PC-9 (cell line): ENCODE results near the gene VAV2. TPM values are rescaled to one million over a fixed set of nuclear protein-coding genes. Genes with fewer than 3 reads are reported as not detected.

Experiments used
- BruUV-seq: library from RNA; stranded (reverse); fragments of 400-500 nt; replicated peaks from 2 replicates; lab custom pipeline; 2021; lab: Mats Ljungman, UMichigan
- CTCF ChIA-PET: fragments of 300-600 bp; sonication (Branson Sonifier 250); formaldehyde crosslinking; loops from one replicate; lab custom pipeline; 2022; ENCODE audit warnings: antibody characterized with exemption; lab: Charles Lee
- POLR2A ChIA-PET: fragments of 300-600 bp; sonication (Branson Sonifier 250); formaldehyde crosslinking; loops from one replicate; lab custom pipeline; 2022; ENCODE audit warnings: antibody characterized with exemption; ENCODE audit not compliant: unreplicated experiment; lab: Charles Lee
- DNase-seq, 2 experiments: peaks; one replicate each; pipeline versions ENCODE4 v3.0.0 to v3.0.0-alpha.2; 2015 to 2022; ENCODE audit warnings: mixed read lengths in 1 of 2
- H2AFZ ChIP-seq: fragments of 200-600 bp; sonication (generic); 2 replicates; pipeline ENCODE4 v1.8.1; 2017; ENCODE audit warnings: antibody characterized with exemption
- H3F3A ChIP-seq: fragments of 200-600 bp; sonication (generic); 2 replicates; pipeline ENCODE4 v1.8.1; 2017; ENCODE audit warnings: antibody characterized with exemption, mild to moderate bottlenecking, low read depth; ENCODE audit not compliant: insufficient read depth
- H3K27ac ChIP-seq: fragments of 200-600 bp; sonication (generic); 2 replicates; pipeline ENCODE4 v1.6.1; 2016; ENCODE audit warnings: mixed run types
- H3K27me3 ChIP-seq: fragments of 200-600 bp; sonication (generic); 2 replicates; pipeline ENCODE4 v1.6.1; 2016; ENCODE audit warnings: low read depth, mixed run types; ENCODE audit not compliant: insufficient read depth
- H3K36me3 ChIP-seq: fragments of 200-600 bp; sonication (generic); 2 replicates; pipeline ENCODE4 v1.6.1; 2016; ENCODE audit warnings: low read depth, mixed run types
- H3K4me1 ChIP-seq: fragments of 200-600 bp; sonication (generic); replicated peaks from 2 replicates; pipeline ENCODE4 v1.6.1; 2016; ENCODE audit warnings: mixed run types; ENCODE audit not compliant: insufficient read depth
- H3K4me2 ChIP-seq: fragments of 200-600 bp; sonication (generic); 2 replicates; pipeline ENCODE4 v1.6.1; 2017; ENCODE audit warnings: mixed run types
- H3K4me3 ChIP-seq: fragments of 200-600 bp; sonication (generic); 2 replicates; pipeline ENCODE4 v1.6.1; 2016; ENCODE audit warnings: mixed run types
- H3K79me2 ChIP-seq: fragments of 200-600 bp; sonication (generic); 2 replicates; pipeline ENCODE4 v1.6.1; 2017; ENCODE audit warnings: low read depth, mixed run types
- H3K9me2 ChIP-seq: fragments of 200-600 bp; sonication (generic); 2 replicates; pipeline ENCODE4 v1.8.1; 2017; ENCODE audit warnings: mild to moderate bottlenecking; ENCODE audit not compliant: insufficient read depth
- H3K9me3 ChIP-seq: fragments of 200-600 bp; sonication (generic); 2 replicates; pipeline ENCODE4 v1.8.1; 2016; ENCODE audit warnings: low read depth; ENCODE audit not compliant: insufficient read depth
- H4K20me1 ChIP-seq: fragments of 200-600 bp; sonication (generic); 2 replicates; pipeline ENCODE4 v1.8.1; 2017; ENCODE audit not compliant: insufficient read depth
- EZH2 ChIP-seq: fragments of 200-600 bp; sonication (generic); IDR thresholded peaks from 2 replicates; pipeline ENCODE4 v1.8.0; 2017; ENCODE audit warnings: antibody characterized with exemption, low read depth
- intact Hi-C: fragments of 100-400 bp; cut with micrococcal nuclease; formaldehyde crosslinking; loops from one replicate; pipeline ENCODE4 v1.10.0; 2022; ENCODE audit not compliant: unreplicated experiment
- total RNA-seq: library from RNA; stranded (reverse); gene quantifications from 2 replicates; pipeline ENCODE4 v1.2.3, GENCODE V29; 2021
- TF ChIP-seq, protein P1 (sequence below): fragments of 200-600 bp; sonication (generic); conservative IDR thresholded peaks from 2 replicates; pipeline ENCODE4 v1.6.1; 2017; ENCODE audit warnings: mixed run types, antibody characterized with exemption, mild to moderate bottlenecking, moderate library complexity

The VAV2 gene
- total RNA-seq, 1 experiment from 2014 or later: 36.5 TPM

GRCh38 chr9:133834080-133834976, 157.8 kb downstream of the VAV2 start:
- H3K9me2 ChIP-seq: no peaks in the 10 kb centered on the region
- no peaks in the 10 kb centered on the region for H3K79me2 ChIP-seq
- H3F3A ChIP-seq: peaks cover 6% of the 10 kb centered on the region; the same call in 1 of the 2 replicates
- no peak overlapping the region for H3K27ac ChIP-seq
- DNase-seq: no peak
- no peak overlapping the region for H2AFZ ChIP-seq
- POLR2A ChIA-PET: no interaction called here
- H3K4me2 ChIP-seq: no peak overlapping the region
- TF ChIP-seq EZH2: no peak
- TF ChIP-seq, protein P1, sequence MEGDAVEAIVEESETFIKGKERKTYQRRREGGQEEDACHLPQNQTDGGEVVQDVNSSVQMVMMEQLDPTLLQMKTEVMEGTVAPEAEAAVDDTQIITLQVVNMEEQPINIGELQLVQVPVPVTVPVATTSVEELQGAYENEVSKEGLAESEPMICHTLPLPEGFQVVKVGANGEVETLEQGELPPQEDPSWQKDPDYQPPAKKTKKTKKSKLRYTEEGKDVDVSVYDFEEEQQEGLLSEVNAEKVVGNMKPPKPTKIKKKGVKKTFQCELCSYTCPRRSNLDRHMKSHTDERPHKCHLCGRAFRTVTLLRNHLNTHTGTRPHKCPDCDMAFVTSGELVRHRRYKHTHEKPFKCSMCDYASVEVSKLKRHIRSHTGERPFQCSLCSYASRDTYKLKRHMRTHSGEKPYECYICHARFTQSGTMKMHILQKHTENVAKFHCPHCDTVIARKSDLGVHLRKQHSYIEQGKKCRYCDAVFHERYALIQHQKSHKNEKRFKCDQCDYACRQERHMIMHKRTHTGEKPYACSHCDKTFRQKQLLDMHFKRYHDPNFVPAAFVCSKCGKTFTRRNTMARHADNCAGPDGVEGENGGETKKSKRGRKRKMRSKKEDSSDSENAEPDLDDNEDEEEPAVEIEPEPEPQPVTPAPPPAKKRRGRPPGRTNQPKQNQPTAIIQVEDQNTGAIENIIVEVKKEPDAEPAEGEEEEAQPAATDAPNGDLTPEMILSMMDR: no peak
- no peaks in the 10 kb centered on the region for H3K9me3 ChIP-seq
- BruUV-seq: no TSS peak
- intact Hi-C loops: no loop called here
- no peak overlapping the region for H3K4me3 ChIP-seq
- no peaks in the 10 kb centered on the region for H3K4me1 ChIP-seq
- CTCF ChIA-PET: no interaction called here
- no peaks in the 10 kb centered on the region for H3K27me3 ChIP-seq
- H3K36me3 ChIP-seq: no peaks in the 10 kb centered on the region
- H4K20me1 ChIP-seq: no peaks in the 10 kb centered on the region; the same call in 1 of the 2 replicates

GRCh38 chr9:133833388-133834025, 158.6 kb downstream of the VAV2 start:
- Histone ChIP-seq H3K27me3 (no peaks in the 10 kb centered on the region), H3F3A (peaks cover 6% of the 10 kb centered on the region; the same call in 1 of the 2 replicates), H4K20me1 (no peaks in the 10 kb centered on the region; the same call in 1 of the 2 replicates), H3K36me3 (no peaks in the 10 kb centered on the region), H3K9me3 (no peaks in the 10 kb centered on the region), H3K9me2 (no peaks in the 10 kb centered on the region), H3K4me1 (no peaks in the 10 kb centered on the region), H3K27ac (no peak overlapping the region), H3K4me2 (no peak overlapping the region), H3K4me3 (no peak overlapping the region), H2AFZ (no peak overlapping the region), H3K79me2 (no peaks in the 10 kb centered on the region)
- BruUV-seq: no TSS peak
- DNase-seq: no peak
- intact Hi-C loops: no loop called here
- ChIA-PET POLR2A (no interaction called here), CTCF (no interaction called here)
- TF ChIP-seq EZH2: no peak
- TF ChIP-seq, protein P1: no peak

- Histone ChIP-seq H3K9me3 (no peaks in the 10 kb centered on the region), H3K27ac (no peak overlapping the region), H4K20me1 (no peaks in the 10 kb centered on the region; the same call in 1 of the 2 replicates), H3K27me3 (no peaks in the 10 kb centered on the region), H3K4me1 (no peaks in the 10 kb centered on the region), H3K36me3 (no peaks in the 10 kb centered on the region), H3K4me2 (no peak overlapping the region), H3K79me2 (no peaks in the 10 kb centered on the region), H3K9me2 (no peaks in the 10 kb centered on the region), H3K4me3 (no peak overlapping the region), H3F3A (peaks cover 6% of the 10 kb centered on the region; the same call in 1 of the 2 replicates), H2AFZ (no peak overlapping the region)
- no peak for DNase-seq
- POLR2A ChIA-PET: no interaction called here
- CTCF ChIA-PET: no interaction called here
- intact Hi-C loops: no loop called here
- no TSS peak for BruUV-seq
- TF ChIP-seq EZH2: no peak
- TF ChIP-seq, protein P1: no peak
Measured at GRCh38 chr9:133832877-133833276, 159.2 kb downstream of the VAV2 start.
